C4-2B (cell line): ENCODE measurements around the gene ZNG1A.
"Not testable (repeated sequence)": the region's sequence is repeated elsewhere in the genome, so short reads cannot be mapped to it uniquely, and the experiment has no call there.

Experiments used
- H3K27ac ChIP-seq: fragments of 450-650 bp; 2 replicates; pipeline ENCODE4 v1.5.1; 2017

ZNG1A gene

GRCh38 chr9:73076-73899 lies 105.6 kb downstream of the ZNG1A start:
- H3K27ac ChIP-seq = not testable (repeated sequence)
